Peyer's patch (tissue), 4 donors: Measurements from ENCODE around the gene CYTIP. TPM values are rescaled to one million over a fixed set of nuclear protein-coding genes. Genes with fewer than 3 reads are reported as not detected.

ENCODE experiments used
- DNase-seq, 3 donors: peaks; one replicate each; pipeline ENCODE4 v3.0.0-alpha.2; 2017 to 2019
- H3K27ac ChIP-seq, 4 donors: fragments of 200-600 bp; sonication (generic); one replicate each; pipeline ENCODE4 v1.5.1; 2016 to 2019
- H3K27me3 ChIP-seq, 2 donors: fragments of 200-600 bp; sonication (generic); one replicate each; pipeline ENCODE4 v1.5.1; 2019
- H3K36me3 ChIP-seq, 3 donors: fragments of 200-600 bp; sonication (generic); one replicate each; pipeline ENCODE4 v1.5.1; 2016 to 2019
- H3K4me1 ChIP-seq, 4 donors: fragments of 200-600 bp; sonication (generic); one replicate each; pipeline ENCODE4 v1.5.1; 2016 to 2019
- H3K4me3 ChIP-seq, 4 donors: fragments of 200-600 bp; sonication (generic); 1 replicate in 3 of 4; 2 replicates in 1 of 4; pipeline ENCODE4 v1.5.1; 2016 to 2019; ENCODE audit warnings: mild to moderate bottlenecking in 1 of 4
- H3K9me3 ChIP-seq, 4 donors: fragments of 200-600 bp; sonication (generic); one replicate each; pipeline ENCODE4 v1.5.1; 2016 to 2019; ENCODE audit warnings: mild to moderate bottlenecking in 1 of 4
- CTCF ChIP-seq, 6 experiments: fragments of 450-650 bp in 4 of 6; fragments of 200-600 bp in 2 of 6; sonication (generic) in 1 of 6; IDR thresholded peaks; one replicate each; pipeline ENCODE4 v1.5.1; 2017 to 2019; ENCODE audit warnings: antibody characterized with exemption in 6 of 6, mild to moderate bottlenecking in 3 of 6, moderate library complexity in 1 of 6
- POLR2A ChIP-seq, 2 donors: fragments of 450-650 bp; IDR thresholded peaks; one replicate each; pipeline ENCODE4 v1.5.1; 2017; ENCODE audit warnings: antibody characterized with exemption in 2 of 2, mild to moderate bottlenecking in 2 of 2, moderate library complexity in 2 of 2
- total RNA-seq, 4 donors: library from RNA; depleted of rRNA; stranded (reverse); fragments of >200 nt; gene quantifications; one replicate each; pipeline ENCODE4 v1.1.0, GENCODE V29; 2016

Gene CYTIP
- total RNA-seq, 4 donors from 2014 or later: 11.8 to 182 (median 21.0) TPM

GRCh38 chr2:157468931-157469708, 25.2 kb upstream of the CYTIP start:
- Histone ChIP-seq H3K27ac (peak overlapping the region; percentile 69 to 83 (median 75)), H3K4me1 (peaks cover 0 to 7% (median 3%) of the 10 kb centered on the region in 4 donors), H3K27me3 (no peaks in the 10 kb centered on the region), H3K4me3 (peak overlapping the region in 1 of 4 donors; percentile 17), H3K36me3 (no peaks in the 10 kb centered on the region), H3K9me3 (no peaks in the 10 kb centered on the region)
- DNase-seq: peak in 2 of 3 donors; percentile 62 to 64
- TF ChIP-seq CTCF (IDR thresholded peaks at IDR 0.05): no peak
- TF ChIP-seq POLR2A (IDR thresholded peaks at IDR 0.05): no peak

- no peaks in the 10 kb centered on the region for H3K36me3 ChIP-seq
- H3K9me3 ChIP-seq: no peaks in the 10 kb centered on the region
- H3K4me1 ChIP-seq: peaks cover 0 to 7% (median 3%) of the 10 kb centered on the region in 4 donors
- TF ChIP-seq POLR2A (IDR thresholded peaks at IDR 0.05): no peak
- TF ChIP-seq CTCF (IDR thresholded peaks at IDR 0.05): no peak
- DNase-seq: no peak
- H3K27ac ChIP-seq: peak overlapping the region in 1 of 4 donors; percentile 69
- H3K4me3 ChIP-seq: no peak overlapping the region
- H3K27me3 ChIP-seq: no peaks in the 10 kb centered on the region
Measured at GRCh38 chr2:157466764-157467163, 22.9 kb upstream of the CYTIP start.

- H3K4me3 ChIP-seq: no peak overlapping the region
- no peaks in the 10 kb centered on the region for H3K36me3 ChIP-seq
- TF ChIP-seq POLR2A (IDR thresholded peaks at IDR 0.05): no peak
- TF ChIP-seq CTCF (IDR thresholded peaks at IDR 0.05): no peak
- H3K27ac ChIP-seq: no peak overlapping the region
- peaks cover 0 to 5% (median 2%) of the 10 kb centered on the region in 4 donors for H3K4me1 ChIP-seq
- H3K9me3 ChIP-seq: no peaks in the 10 kb centered on the region
- DNase-seq: no peak
- no peaks in the 10 kb centered on the region for H3K27me3 ChIP-seq
Measured at GRCh38 chr2:157465554-157465953, 21.7 kb upstream of the CYTIP start.

- peaks cover 0 to 6% (median 0%) of the 10 kb centered on the region in 4 donors for H3K4me1 ChIP-seq
Measured at GRCh38 chr2:157463002-157463401, 19.1 kb upstream of the CYTIP start.

GRCh38 chr2:157460897-157461296, 17.0 kb upstream of the CYTIP start:
- DNase-seq: no peak
- H3K4me3 ChIP-seq: no peak overlapping the region
- H3K9me3 ChIP-seq: no peaks in the 10 kb centered on the region
- no peaks in the 10 kb centered on the region for H3K36me3 ChIP-seq
- TF ChIP-seq POLR2A (IDR thresholded peaks at IDR 0.05) (no peak), CTCF (IDR thresholded peaks at IDR 0.05) (no peak)
- no peak overlapping the region for H3K27ac ChIP-seq
- H3K27me3 ChIP-seq: no peaks in the 10 kb centered on the region
- H3K4me1 ChIP-seq: peaks cover 0 to 6% (median 0%) of the 10 kb centered on the region in 4 donors

More at GRCh38 chr2:157463002-157463401, 19.1 kb upstream of the CYTIP start:
- DNase-seq: no peak
- H3K36me3 ChIP-seq: no peaks in the 10 kb centered on the region
- no peaks in the 10 kb centered on the region for H3K27me3 ChIP-seq
- TF ChIP-seq POLR2A (IDR thresholded peaks at IDR 0.05): no peak
- no peak for TF ChIP-seq CTCF (IDR thresholded peaks at IDR 0.05)
- no peak overlapping the region for H3K27ac ChIP-seq
- no peaks in the 10 kb centered on the region for H3K9me3 ChIP-seq
- no peak overlapping the region for H3K4me3 ChIP-seq
